GM12891 (cell line): ENCODE results near the gene SPOCK1.

Experiments used
- POLR2A ChIP-seq: IDR thresholded peaks from 2 replicates; pipeline ENCODE4 v1.6.1; 2011; ENCODE audit warnings: low read depth, low read length, control low read depth
- POLR2AphosphoS5 ChIP-seq: IDR thresholded peaks from 2 replicates; pipeline ENCODE4 v1.6.1; 2011; ENCODE audit warnings: low read depth, low read length, control low read depth
- SPI1 ChIP-seq: IDR thresholded peaks from 2 replicates; pipeline ENCODE4 v1.6.1; 2011; ENCODE audit warnings: low read depth, low read length, control low read depth
- TAF1 ChIP-seq: IDR thresholded peaks from 2 replicates; pipeline ENCODE4 v1.6.1; 2011; ENCODE audit warnings: low read depth, low read length, control low read depth

- TF ChIP-seq POLR2AphosphoS5 (no peak), POLR2A (no peak), SPI1 (no peak), TAF1 (no peak)
These were observed 250.6 kb downstream of the SPOCK1 start for GRCh38 chr5:137248527-137248926.
